ENCODE measurements around the gene CARMIL1. TPM values are rescaled to one million over a fixed set of nuclear protein-coding genes. Genes with fewer than 3 reads are reported as not detected.

CARMIL1 gene
- total RNA-seq (2014; rRNA removed; shearing (Covaris generic)), result 5.2 and 6.4 TPM in 2 replicates

DNA sequence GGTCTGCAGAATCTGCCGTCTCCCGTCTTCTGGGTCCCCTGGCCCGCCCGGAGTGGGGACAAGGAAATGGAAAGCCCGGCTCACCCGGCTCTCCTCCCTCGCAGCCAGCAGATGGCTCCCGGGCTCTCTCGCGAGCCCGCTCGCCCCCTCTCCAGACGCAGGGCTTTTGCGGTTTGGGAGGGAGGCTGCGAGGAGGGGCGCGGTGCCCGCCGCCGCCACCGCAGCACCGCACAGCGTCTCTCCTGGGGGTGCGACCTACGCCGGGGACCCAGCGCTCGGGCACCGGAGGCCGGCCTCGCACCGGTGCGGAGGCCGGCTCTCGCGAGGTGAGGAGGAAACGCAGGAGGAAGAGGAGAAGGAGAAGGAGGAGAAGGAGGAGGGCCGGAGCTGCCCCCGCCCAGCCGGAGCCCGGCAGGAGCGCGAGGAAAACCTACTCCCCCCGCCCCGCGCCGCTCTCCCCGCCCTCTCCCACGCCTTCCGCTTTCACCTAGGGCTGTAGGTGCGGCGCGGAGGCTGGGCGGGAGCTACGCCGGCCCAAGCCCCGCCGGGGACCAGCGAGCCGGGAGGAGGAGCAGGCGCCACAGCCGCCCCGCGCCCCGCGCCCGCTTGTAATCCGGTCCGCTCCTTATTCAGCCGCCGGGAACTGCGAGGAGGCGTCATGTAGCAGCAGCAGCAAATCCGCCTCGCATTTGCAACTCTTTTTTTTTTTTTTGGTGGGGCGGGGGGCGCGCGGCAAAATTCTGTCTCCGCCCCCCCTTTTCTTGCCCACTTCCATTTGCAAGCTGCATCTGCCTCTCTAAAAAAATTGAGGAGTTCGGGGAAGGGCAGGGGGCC lies at the start of gene CARMIL1:
Gene CARMIL1, plus strand, starts transcription at position 461 of the 834 bp plus-strand sequence. CDS start 422 bp downstream, outside the sequence.

GRCh38 chr6:25652007-25652515 lies 372.9 kb downstream of the CARMIL1 start, which contains the start of gene SCGN:
TSS of gene SCGN (plus strand) at chr6:25652215. CDS start at chr6:25652404, 189 bp downstream.

Small RNAs within 50 kb of the gene (small RNA-seq; reads per million reads assigned to genes)
- not detected for gene RF00019
- not detected for gene RNU6-987P

Data from A375 (cell line).